Transverse colon (tissue), 4 donors: Measurements from ENCODE around the gene MDN1. TPM values are rescaled to one million over a fixed set of nuclear protein-coding genes. Genes with fewer than 3 reads are reported as not detected.

Experiments
- DNase-seq: peaks from one replicate; pipeline ENCODE4 v3.0.0-alpha.2; 2019
- H3K27ac ChIP-seq, 4 donors: fragments of 200-600 bp; sonication (generic); 2 replicates each; pipeline ENCODE4 v1.5.1; 2016 to 2018; ENCODE audit warnings: inconsistent platforms in 4 of 4
- H3K27me3 ChIP-seq: fragments of 200-600 bp; sonication (generic); 2 replicates; pipeline ENCODE4 v1.5.1; 2017; ENCODE audit warnings: inconsistent platforms
- H3K36me3 ChIP-seq, 4 donors: fragments of 200-600 bp; sonication (generic); 2 replicates each; pipeline ENCODE4 v1.5.1; 2017 to 2019; ENCODE audit warnings: inconsistent platforms in 4 of 4
- H3K4me1 ChIP-seq, 4 donors: fragments of 200-600 bp; sonication (generic); 2 replicates each; pipeline ENCODE4 v1.5.1; 2017 to 2020; ENCODE audit warnings: inconsistent platforms in 4 of 4
- H3K4me3 ChIP-seq, 4 donors: fragments of 200-600 bp; sonication (generic); 1 replicate in 1 of 4; 2 replicates in 3 of 4; pipeline versions ENCODE4 v1.5.1 to v1.6.1; 2017 to 2019; ENCODE audit warnings: inconsistent platforms in 4 of 4
- H3K9me3 ChIP-seq, 2 donors: fragments of 200-600 bp; sonication (generic); 2 replicates each; pipeline ENCODE4 v1.5.1; 2017 to 2019; ENCODE audit warnings: inconsistent platforms in 2 of 2
- CTCF ChIP-seq, 5 experiments: fragments of 200-600 bp in 3 of 5; fragments of 450-650 bp in 2 of 5; sonication (generic) in 3 of 5; IDR thresholded peaks; 1 replicate in 2 of 5; 2 replicates in 3 of 5; pipeline ENCODE4 v1.5.1; 2016 to 2017; ENCODE audit warnings: antibody characterized with exemption in 5 of 5, inconsistent platforms in 3 of 5, mild to moderate bottlenecking in 2 of 5, moderate library complexity in 1 of 5
- EP300 ChIP-seq: sonication (generic); formaldehyde crosslinking; IDR thresholded peaks from one replicate; pipeline ENCODE4 v1.6.1; 2017; ENCODE audit warnings: antibody characterized with exemption, low read depth
- POLR2A ChIP-seq: fragments of 450-650 bp; IDR thresholded peaks from one replicate; pipeline ENCODE4 v1.6.1; 2016; ENCODE audit warnings: antibody characterized with exemption, mild to moderate bottlenecking, moderate library complexity
- POLR2AphosphoS5 ChIP-seq, 3 donors: sonication (generic); formaldehyde crosslinking; IDR thresholded peaks; one replicate each; pipeline ENCODE4 v1.6.1; 2016; ENCODE audit warnings: antibody characterized with exemption in 3 of 3
- WGBS, 2 donors: methylation state at CpG; one replicate each; pipeline ENCODE4 v1.1.5; 2018; ENCODE audit warnings: low coverage in 1 of 2; 5-methylcytosine and 5-hydroxymethylcytosine counted together
- in situ Hi-C, 4 donors: fragments of 200-750 bp; cut with MboI; loops; one replicate each; pipeline versions ENCODE4 v1.15.0 to v1.15.1; 2017; ENCODE audit warnings: low sequenced_read_pairs in 3 of 4, low pct_ligation_motif_present in 1 of 4, low pct_unique_long_range_greater_than_20kb in 1 of 4
- intact Hi-C: fragments of 100-400 bp; cut with DNase I; formaldehyde crosslinking; loops from one replicate; pipeline ENCODE4 v1.15.1; 2023; ENCODE audit warnings: low total_unique reads
- total RNA-seq, 4 donors: library from RNA; depleted of rRNA; stranded (reverse); fragments of >200 nt; gene quantifications; one replicate each; pipeline ENCODE4 v1.1.0, GENCODE V29; 2016

MDN1 gene
- total RNA-seq, 4 donors from 2014 or later: 16.8 to 30.8 (median 24.0) TPM

GRCh38 chr6:89711801-89712200 lies 107.8 kb downstream of the MDN1 start:
- H3K27ac ChIP-seq: no peak overlapping the region
- H3K4me3 ChIP-seq: no peak overlapping the region
- no peak for DNase-seq
- H3K36me3 ChIP-seq: peaks cover 0 to 79% (median 29%) of the 10 kb centered on the region in 4 donors
- TF ChIP-seq POLR2AphosphoS5 (IDR thresholded peaks at IDR 0.05): no peak
- TF ChIP-seq EP300: no peak
- no peak for TF ChIP-seq POLR2A
- no peak for TF ChIP-seq CTCF (IDR thresholded peaks at IDR 0.05)
- H3K4me1 ChIP-seq: no peaks in the 10 kb centered on the region
- 75 to 83% methylated on average over 3 of the region's 3 CpGs for WGBS, 2 donors
- in situ Hi-C loops: no loop called here
- no peaks in the 10 kb centered on the region for H3K9me3 ChIP-seq
- intact Hi-C loops: no loop called here
- H3K27me3 ChIP-seq: no peaks in the 10 kb centered on the region

GRCh38 chr6:89708316-89708715 lies 111.3 kb downstream of the MDN1 start:
- Histone ChIP-seq H3K36me3 (peaks cover 0 to 69% (median 25%) of the 10 kb centered on the region in 4 donors), H3K27me3 (no peaks in the 10 kb centered on the region), H3K27ac (no peak overlapping the region), H3K9me3 (no peaks in the 10 kb centered on the region), H3K4me3 (no peak overlapping the region), H3K4me1 (no peaks in the 10 kb centered on the region)
- in situ Hi-C loops: no loop called here
- WGBS, 2 donors: 74 to 75% methylated on average over 3 to 4 of the region's 4 CpGs
- no peak for TF ChIP-seq POLR2AphosphoS5 (IDR thresholded peaks at IDR 0.05)
- TF ChIP-seq EP300: no peak
- TF ChIP-seq POLR2A: no peak
- TF ChIP-seq CTCF (IDR thresholded peaks at IDR 0.05): no peak
- intact Hi-C loops: no loop called here
- DNase-seq: no peak

GRCh38 chr6:89707766-89708165 lies 111.8 kb downstream of the MDN1 start:
- intact Hi-C loops (no loop called here), in situ Hi-C loops (no loop called here)
- DNase-seq: no peak
- TF ChIP-seq POLR2A (no peak), CTCF (IDR thresholded peaks at IDR 0.05) (no peak), EP300 (no peak), POLR2AphosphoS5 (IDR thresholded peaks at IDR 0.05) (no peak)
- no peak overlapping the region for H3K27ac ChIP-seq
- 96 to 100% methylated on average over 1 of the region's 1 CpG for WGBS, 2 donors
- no peaks in the 10 kb centered on the region for H3K4me1 ChIP-seq
- no peak overlapping the region for H3K4me3 ChIP-seq
- no peaks in the 10 kb centered on the region for H3K27me3 ChIP-seq
- H3K9me3 ChIP-seq: no peaks in the 10 kb centered on the region
- H3K36me3 ChIP-seq: peaks cover 0 to 63% (median 23%) of the 10 kb centered on the region in 4 donors

GRCh38 chr6:89706121-89706520 lies 113.5 kb downstream of the MDN1 start:
- in situ Hi-C loops: no loop called here
- H3K36me3 ChIP-seq: peaks cover 0 to 57% (median 19%) of the 10 kb centered on the region in 4 donors
- H3K9me3 ChIP-seq: no peaks in the 10 kb centered on the region
- intact Hi-C loops: no loop called here
- no peaks in the 10 kb centered on the region for H3K4me1 ChIP-seq
- H3K4me3 ChIP-seq: no peak overlapping the region
- no peak for DNase-seq
- H3K27me3 ChIP-seq: no peaks in the 10 kb centered on the region
- TF ChIP-seq CTCF (IDR thresholded peaks at IDR 0.05): no peak
- no peak for TF ChIP-seq POLR2A
- no peak for TF ChIP-seq EP300
- no peak for TF ChIP-seq POLR2AphosphoS5 (IDR thresholded peaks at IDR 0.05)
- H3K27ac ChIP-seq: no peak overlapping the region
